Measurements from ENCODE around the gene MEI4. TPM values are rescaled to one million over a fixed set of nuclear protein-coding genes. Genes with fewer than 3 reads are reported as not detected.

The MEI4 gene
- total RNA-seq, 1 experiment from 2014 or later: not detected

Other genes starting within 250 kb of the MEI4 start
- 0.74 TPM for gene HTR1B, start 189.5 kb upstream of the MEI4 start, total RNA-seq (2021; ENCODE audit: unreplicated experiment)

Measured in HCT116 (cell line).